GM18507 (cell line): ENCODE measurements around the gene GALNT17.

Experiments
- DNase-seq: peaks from one replicate; pipeline ENCODE4 v3.0.0; 2011; ENCODE audit warnings: low read depth; ENCODE audit not compliant: insufficient read length; ENCODE audit errors: extremely low spot score
- FAIRE-seq: peaks from 2 replicates; lab custom pipeline; 2011; peaks lifted over from hg19 to GRCh38; lab: Jason Lieb, UNC

Gene GALNT17

GRCh38 chr7:71313553-71313952, 181.6 kb downstream of the GALNT17 start:
- no peak for DNase-seq

DNA sequence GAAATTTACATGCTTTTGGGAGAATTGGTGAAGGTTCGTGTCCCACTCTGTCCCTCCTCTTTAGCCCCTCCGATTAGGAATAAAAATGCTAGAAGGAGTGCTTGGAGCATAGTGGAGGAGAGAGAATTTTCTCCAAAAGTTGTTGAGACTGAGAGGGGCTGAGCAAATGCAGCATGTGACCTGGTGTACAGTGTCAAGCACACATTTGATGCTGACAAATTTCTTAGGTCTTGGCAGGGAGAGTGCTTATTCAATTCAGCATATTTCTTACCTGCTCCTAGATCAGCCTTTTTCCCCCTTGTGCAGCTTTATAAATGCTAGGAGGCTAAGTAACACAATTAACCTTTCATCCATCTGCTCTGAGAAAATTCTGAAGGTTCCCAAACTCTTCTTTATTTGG, 189.0 kb downstream of the GALNT17 start:
- no peak for FAIRE-seq
- no peak for DNase-seq

More at GRCh38 chr7:71313553-71313952, 181.6 kb downstream of the GALNT17 start:
- no peak for FAIRE-seq

GRCh38 chr7:71322201-71322600, 190.3 kb downstream of the GALNT17 start:
- FAIRE-seq (no peak), DNase-seq (no peak)

DNA sequence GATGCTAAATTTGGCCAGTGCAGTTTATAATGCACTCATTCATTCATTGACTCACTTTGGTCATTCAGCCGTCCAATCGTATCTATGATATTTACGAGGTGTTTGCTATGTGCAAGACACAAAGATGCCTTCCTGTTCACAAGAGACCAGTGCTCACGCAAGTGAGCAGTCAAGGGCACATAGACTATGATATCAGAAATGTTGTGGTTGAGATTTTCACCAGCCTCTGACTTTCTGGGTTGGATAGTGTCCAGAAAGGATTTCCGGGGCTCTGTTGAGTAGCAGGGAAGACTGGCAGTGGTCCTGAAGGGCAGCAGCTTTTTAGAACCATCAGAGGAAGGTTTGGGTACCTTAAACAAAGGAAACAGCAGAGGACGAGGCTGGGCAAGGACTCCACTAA, 191.8 kb downstream of the GALNT17 start:
- FAIRE-seq, result no peak
- DNase-seq, result no peak

GRCh38 chr7:71325151-71325550, 193.2 kb downstream of the GALNT17 start:
- no peak for FAIRE-seq
- DNase-seq, result no peak

DNA sequence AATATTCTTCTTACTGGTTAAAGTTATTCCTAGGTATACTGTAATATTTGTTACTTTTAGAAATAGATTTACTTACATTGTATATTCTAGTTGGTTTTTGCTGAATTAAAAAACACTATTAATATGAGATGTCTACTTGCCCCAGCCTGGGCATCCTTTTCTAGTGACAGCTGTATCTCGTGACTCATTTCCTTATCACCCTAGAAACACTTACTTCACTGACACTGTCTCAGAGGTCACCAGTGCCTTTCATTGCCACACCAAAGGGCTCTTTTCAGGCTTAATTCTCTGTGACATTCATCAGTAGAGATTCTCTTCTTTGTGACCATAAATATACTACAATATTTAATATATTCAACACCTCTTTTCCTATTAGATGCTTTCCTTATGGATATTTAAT, 194.7 kb downstream of the GALNT17 start:
- FAIRE-seq (no peak), DNase-seq (no peak)

- DNase-seq (no peak), FAIRE-seq (no peak)
These were observed 196.0 kb downstream of the GALNT17 start for GRCh38 chr7:71327946-71328345.

DNA sequence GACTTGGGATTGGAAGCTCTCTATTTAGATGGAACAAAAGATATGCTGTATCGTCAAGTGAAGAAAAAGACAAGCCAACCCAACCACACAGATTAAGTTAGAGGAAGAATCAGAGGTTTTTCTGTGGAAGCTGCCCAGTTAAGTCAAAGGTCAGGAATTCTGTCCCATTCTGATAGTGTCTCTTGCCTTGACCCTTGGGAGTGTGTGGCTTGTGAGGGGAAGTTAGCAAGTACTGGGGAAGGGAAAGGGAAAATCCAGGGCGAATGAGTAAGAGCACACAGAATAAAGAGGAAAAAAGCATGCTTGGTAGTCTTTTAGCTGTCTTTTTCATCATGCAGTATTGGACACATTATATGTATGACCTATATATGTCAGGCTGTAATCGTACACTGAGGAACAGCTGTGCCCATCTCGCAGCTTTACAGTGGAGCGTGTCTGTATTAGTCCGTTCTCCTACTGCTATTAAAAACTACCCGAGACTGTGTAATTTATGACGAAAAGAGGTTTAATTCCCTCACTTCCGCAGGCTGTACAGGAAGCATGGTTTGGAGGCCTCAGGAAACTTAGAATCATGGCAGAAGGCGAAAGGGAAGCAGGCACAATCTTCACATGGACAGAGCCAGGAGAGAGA, 197.2 kb downstream of the GALNT17 start:
- FAIRE-seq, result no peak
- no peak for DNase-seq

- FAIRE-seq (no peak), DNase-seq (no peak)
These were observed 200.3 kb downstream of the GALNT17 start for GRCh38 chr7:71332207-71332606.

- FAIRE-seq (no peak), DNase-seq (no peak)
These were observed 202.6 kb downstream of the GALNT17 start for GRCh38 chr7:71334541-71334940.

DNA sequence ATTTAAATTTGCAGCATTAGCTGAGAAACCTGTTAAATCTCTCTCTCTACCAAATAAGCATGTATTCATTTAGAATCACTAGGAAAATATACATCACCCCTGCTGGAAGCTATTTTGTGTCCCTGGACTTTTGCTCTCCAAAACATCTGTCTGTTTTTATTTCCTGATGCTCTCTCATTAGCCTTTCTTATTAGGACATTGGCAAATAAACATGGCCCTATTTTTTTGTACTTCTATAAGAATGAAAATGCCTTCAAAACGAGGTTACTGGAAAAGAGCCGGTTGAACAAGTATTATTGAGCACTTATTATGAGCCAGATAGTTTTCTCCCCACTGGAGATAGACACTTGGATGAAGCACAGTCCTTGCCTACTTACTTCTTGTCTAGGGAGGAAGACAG, 206.9 kb downstream of the GALNT17 start:
- DNase-seq (no peak), FAIRE-seq (no peak)

GRCh38 chr7:71339924-71340323, 208.0 kb downstream of the GALNT17 start:
- FAIRE-seq, result no peak
- DNase-seq, result no peak

DNA sequence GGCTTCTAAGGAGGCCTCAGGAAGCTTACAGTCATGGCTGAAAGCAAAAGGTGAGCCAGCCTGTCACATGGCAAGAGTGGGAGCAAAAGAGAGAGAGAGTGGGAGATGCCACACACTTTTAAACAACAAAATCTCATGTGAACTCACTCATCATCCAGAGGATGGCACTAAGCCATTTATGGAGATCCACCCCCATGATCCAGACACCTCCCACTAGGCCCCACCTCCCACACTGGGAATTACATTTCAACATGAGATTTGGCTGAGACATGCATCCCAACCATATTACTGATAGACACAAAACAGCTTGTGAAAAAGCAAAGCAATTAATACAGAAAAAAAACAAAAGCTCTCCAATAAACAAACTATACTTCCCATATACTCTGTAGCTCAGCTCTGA, 210.3 kb downstream of the GALNT17 start:
- FAIRE-seq, result no peak
- DNase-seq, result no peak

DNA sequence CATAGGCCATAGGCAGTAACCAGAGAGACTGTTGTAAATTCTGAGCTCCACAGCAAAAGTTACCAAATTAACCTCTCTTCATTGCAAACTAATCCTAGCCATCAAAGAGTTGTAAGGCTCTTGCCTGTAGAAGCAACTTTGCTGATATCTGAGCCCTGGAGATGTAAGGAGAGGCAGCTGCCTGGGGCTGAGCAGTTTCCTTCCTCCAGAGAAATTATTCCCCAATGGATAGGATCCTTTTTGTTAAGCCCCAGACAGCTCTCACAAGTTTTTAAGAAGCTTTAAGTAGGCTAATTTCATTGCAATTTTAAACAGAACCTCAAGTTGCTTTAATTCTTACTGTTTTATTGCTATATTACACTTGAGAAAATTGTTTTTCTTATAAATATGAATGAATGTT, 211.1 kb downstream of the GALNT17 start:
- no peak for FAIRE-seq
- no peak for DNase-seq

- DNase-seq (no peak), FAIRE-seq (no peak)
These were observed 211.9 kb downstream of the GALNT17 start for GRCh38 chr7:71343892-71344291.

DNA sequence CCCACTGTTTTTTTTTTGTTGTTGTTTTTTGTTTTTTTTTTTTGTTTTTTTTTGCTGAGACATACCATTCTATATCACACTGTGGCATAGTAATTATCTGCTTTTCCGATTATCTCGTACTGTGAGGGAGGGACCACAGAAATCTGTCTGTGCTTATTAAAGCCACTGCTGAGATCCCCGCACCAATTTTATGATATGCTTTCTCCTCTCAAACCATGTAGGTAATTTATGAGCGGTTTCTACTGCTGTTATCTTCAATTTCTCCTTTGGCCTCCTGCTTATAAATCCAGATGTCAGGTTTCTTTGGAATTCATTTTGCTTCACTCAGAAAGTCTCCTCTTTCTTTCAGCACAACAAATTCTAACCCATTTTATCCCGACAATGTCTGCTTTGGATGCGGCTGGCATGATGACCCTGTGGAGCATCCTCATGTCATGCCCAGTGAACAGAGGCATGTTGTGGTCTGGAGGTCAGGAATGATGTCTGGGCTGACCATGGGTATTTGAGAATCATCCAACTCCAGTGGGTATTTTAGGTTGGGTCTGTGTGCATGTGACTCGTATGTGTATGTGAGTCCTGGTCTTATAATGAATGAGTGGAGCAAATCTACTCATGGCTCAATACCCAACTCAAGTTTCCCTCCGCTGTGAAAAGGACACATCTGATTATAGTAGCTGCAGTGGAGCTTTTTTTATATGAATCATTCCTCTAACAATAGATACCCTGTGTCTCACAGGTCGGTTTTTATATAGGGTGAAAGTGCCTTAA, 213.4 kb downstream of the GALNT17 start:
- DNase-seq, result no peak
- no peak for FAIRE-seq

GRCh38 chr7:71348821-71349681, 217.1 kb downstream of the GALNT17 start:
- DNase-seq, result no peak

DNA sequence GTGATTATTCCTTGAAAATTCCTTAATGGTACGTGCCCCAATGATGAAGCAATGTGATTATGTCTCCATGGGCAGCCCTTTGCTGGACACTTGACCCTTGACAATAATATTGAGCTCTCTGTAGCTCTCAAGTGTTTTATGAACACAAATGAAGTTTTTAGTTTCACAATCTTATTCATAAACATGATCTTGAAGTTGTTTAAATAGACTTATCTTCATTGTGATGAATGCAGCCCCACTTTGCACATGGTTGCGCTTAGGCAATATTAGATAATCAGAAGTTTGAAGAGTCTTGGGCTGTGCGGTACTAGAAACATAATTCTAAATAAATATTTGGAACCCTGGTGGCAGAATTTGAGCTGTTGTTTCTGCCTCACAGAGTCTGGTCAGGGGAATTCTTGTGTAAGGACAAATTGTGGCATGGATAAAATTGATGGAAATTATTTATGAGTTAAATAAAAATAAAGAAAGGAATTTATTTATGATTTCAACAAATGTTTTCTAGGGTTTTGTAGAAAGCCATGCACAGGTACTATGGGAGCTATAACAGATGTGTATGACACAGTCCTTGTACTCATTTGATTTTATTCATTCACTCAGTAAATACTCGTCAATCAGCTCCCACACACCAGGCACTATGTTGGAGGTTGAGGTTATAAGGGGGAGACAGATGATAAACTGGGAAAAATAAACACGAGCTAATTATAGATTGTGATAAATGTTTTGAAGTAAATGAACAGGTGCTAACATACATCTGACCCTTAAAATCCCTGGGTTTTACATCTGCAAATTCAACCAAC, 217.9 kb downstream of the GALNT17 start:
- FAIRE-seq (no peak), DNase-seq (no peak)

More at GRCh38 chr7:71348821-71349681, 217.1 kb downstream of the GALNT17 start:
- FAIRE-seq, result no peak

DNA sequence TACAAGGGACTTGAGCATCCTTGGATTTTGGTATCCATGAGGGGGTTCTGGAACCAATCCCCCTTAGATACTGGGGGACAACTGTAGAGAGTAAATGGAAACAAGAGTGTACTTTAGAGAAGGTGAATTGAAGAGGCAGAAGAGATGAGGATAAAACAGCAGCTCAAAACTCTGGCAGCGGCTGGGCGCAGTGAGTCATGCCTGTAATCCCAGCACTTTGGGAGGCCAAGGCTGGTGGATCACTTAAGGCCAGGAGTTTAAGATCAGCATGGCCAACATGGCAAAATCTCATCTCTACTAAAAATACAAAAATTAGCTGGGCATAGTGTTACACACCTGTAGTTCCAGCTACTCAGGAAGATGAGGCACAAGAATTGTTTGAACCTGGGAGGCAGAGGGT, 218.7 kb downstream of the GALNT17 start:
- FAIRE-seq, result no peak
- no peak for DNase-seq

DNA sequence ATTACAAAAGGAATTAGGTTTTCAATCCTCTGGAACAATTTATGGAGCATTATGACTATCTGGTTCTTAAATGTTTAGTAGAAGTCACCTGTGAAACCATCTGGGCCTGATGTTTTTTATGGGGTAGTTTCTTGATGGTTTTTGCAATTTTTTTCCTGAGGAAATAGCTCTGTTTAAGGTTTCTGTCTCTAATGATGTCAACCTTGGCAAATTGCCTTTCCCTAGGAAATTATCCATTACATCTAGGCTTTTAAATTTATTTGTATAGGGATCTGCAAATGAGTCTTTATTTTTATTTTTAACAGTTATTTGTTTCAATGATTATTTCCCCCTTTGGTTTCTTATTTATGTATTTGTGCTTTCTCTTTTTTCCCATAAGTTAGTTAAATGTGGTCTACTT, 222.8 kb downstream of the GALNT17 start:
- no peak for FAIRE-seq
- no peak for DNase-seq
